Measurements from ENCODE around the gene C5orf34. TPM values are rescaled to one million over a fixed set of nuclear protein-coding genes. Genes with fewer than 3 reads are reported as not detected.
"Not testable (repeated sequence)": the region's sequence is repeated elsewhere in the genome, so short reads cannot be mapped to it uniquely, and the experiment has no call there.

Gene C5orf34
- total RNA-seq, 1 experiment from 2014 or later = 17.0 TPM

- Histone ChIP-seq H3K4me1 (ENCODE audit: insufficient read depth, low read length, poor library complexity, severe bottlenecking) (peaks cover 32% of the 10 kb centered on the region), H3K36me3 (ENCODE audit: insufficient read depth, low read length, poor library complexity, severe bottlenecking) (peaks cover 28% of the 10 kb centered on the region), H3K9me3 (ENCODE audit: low read depth, low read length, poor library complexity, severe bottlenecking) (no peaks in the 10 kb centered on the region), H3K27ac (ENCODE audit: low read depth, low read length, poor library complexity, severe bottlenecking) (peak within 1 kb of the TSS; percentile 94), H3K27me3 (replicated peaks; ENCODE audit: insufficient read depth, low read depth, low read length, poor library complexity) (no peaks in the 10 kb centered on the region), H3K4me3 (ENCODE audit: low read depth, low read length, poor library complexity, severe bottlenecking) (peak within 1 kb of the TSS; percentile 92)
- no TSS peak for BruUV-seq (replicated peaks)
- CTCF ChIA-PET = no interaction called here
- TF ChIP-seq EZH2 (IDR thresholded peaks at IDR 0.05; ENCODE audit: borderline replicate concordance, low read depth, low read length, poor library complexity, severe bottlenecking) = no peak
- TF ChIP-seq, protein P1, sequence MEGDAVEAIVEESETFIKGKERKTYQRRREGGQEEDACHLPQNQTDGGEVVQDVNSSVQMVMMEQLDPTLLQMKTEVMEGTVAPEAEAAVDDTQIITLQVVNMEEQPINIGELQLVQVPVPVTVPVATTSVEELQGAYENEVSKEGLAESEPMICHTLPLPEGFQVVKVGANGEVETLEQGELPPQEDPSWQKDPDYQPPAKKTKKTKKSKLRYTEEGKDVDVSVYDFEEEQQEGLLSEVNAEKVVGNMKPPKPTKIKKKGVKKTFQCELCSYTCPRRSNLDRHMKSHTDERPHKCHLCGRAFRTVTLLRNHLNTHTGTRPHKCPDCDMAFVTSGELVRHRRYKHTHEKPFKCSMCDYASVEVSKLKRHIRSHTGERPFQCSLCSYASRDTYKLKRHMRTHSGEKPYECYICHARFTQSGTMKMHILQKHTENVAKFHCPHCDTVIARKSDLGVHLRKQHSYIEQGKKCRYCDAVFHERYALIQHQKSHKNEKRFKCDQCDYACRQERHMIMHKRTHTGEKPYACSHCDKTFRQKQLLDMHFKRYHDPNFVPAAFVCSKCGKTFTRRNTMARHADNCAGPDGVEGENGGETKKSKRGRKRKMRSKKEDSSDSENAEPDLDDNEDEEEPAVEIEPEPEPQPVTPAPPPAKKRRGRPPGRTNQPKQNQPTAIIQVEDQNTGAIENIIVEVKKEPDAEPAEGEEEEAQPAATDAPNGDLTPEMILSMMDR (conservative IDR thresholded peaks at IDR 0.05; ENCODE audit: low read depth, low read length) = peak; percentile 59
- intact Hi-C loops (cut with micrococcal nuclease; ENCODE audit: unreplicated experiment) = loop anchor here (5.0 kb wide), 1 partner anchor 45 kb away; the partner anchor contains the start of gene NNT
- peak; percentile 88 for DNase-seq (ENCODE audit: low spot score)
- POLR2A ChIA-PET (ENCODE audit: low non-redundant PET) = no interaction called here
Observed at GRCh38 chr5:43556857-43557542, 42.1 kb upstream of the C5orf34 start, which contains the start of gene PAIP1. Gene PAIP1, minus strand, starts transcription at chr5:43557077. Its CDS starts 231 bp downstream, at chr5:43556846.

DNA sequence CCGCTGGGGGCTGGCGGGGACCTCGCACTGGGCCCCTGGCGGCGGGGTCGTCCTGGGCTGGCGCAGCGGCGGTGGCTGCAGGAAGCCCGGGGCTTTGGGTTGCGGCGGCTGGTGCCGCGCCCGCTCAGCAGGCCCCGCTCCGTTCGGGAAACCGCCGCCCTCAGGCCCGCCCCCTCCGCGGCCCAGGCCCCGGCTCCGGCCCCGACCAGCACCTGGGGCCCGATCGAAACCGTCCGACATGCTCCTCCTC, 41.6 kb upstream of the C5orf34 start:
- intact Hi-C loops (cut with micrococcal nuclease; ENCODE audit: unreplicated experiment) = loop anchor here (5.0 kb wide), 1 partner anchor 46 kb away; the partner anchor contains the start of gene NNT
- BruUV-seq (replicated peaks); H3K9me3 ChIP-seq (ENCODE audit: low read depth, low read length, poor library complexity, severe bottlenecking); CTCF ChIA-PET; DNase-seq (ENCODE audit: low spot score); H3K27me3 ChIP-seq (replicated peaks; ENCODE audit: insufficient read depth, low read depth, low read length, poor library complexity); POLR2A ChIA-PET (ENCODE audit: low non-redundant PET): not testable (repeated sequence)
- peak overlapping the region; percentile 94 for H3K27ac ChIP-seq (ENCODE audit: low read depth, low read length, poor library complexity, severe bottlenecking)
- peak overlapping the region; percentile 92 for H3K4me3 ChIP-seq (ENCODE audit: low read depth, low read length, poor library complexity, severe bottlenecking)
- H3K4me1 ChIP-seq (ENCODE audit: insufficient read depth, low read length, poor library complexity, severe bottlenecking) = peaks cover 35% of the 10 kb centered on the region
- peaks cover 33% of the 10 kb centered on the region for H3K36me3 ChIP-seq (ENCODE audit: insufficient read depth, low read length, poor library complexity, severe bottlenecking)

DNA sequence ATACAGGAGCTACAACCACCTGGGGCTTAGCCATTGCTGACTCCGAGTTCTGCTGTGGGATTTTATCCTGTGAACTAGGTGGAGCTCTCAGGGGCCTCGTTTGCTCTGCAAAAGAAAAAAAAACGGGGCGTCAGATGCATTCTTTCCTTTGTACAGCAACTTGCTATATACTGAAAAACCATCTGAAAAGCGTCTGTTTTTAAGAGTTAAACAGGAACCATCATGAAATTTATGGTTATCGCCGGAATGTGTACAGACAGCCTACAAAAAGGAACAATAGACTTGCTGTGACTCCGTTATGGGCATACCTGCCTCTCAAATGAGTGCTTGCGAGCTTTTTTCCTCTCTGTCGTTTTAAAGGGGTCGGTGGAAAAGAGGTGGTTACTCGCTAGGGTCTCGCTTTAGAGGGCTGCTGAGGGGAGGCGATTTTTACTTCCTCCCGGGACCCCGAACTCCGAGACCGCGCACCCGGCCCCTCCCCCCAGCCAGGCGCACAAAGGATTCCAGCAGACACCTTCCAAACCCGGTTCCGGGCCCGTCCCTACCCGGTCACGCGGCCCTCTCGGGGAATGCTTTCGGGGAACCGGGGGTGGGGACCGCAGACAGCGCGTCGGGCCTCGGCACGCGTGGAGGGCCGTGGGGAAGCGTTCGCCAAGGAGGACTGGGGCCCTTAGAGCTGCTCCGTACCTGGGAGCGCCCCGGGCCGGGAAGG, 41.1 kb upstream of the C5orf34 start:
- peaks cover 35% of the 10 kb centered on the region for H3K4me1 ChIP-seq (ENCODE audit: insufficient read depth, low read length, poor library complexity, severe bottlenecking)
- ChIA-PET CTCF (interaction anchor here (0.6 to 0.7 kb wide), 3 partner anchors 75 to 647 kb away, joined by 3 to 4 read pairs (median 3); no protein-coding TSS in a partner anchor), POLR2A (ENCODE audit: low non-redundant PET) (no interaction called here)
- TF ChIP-seq, protein P1 (conservative IDR thresholded peaks at IDR 0.05; ENCODE audit: low read depth, low read length) = no peak
- no peak for TF ChIP-seq EZH2 (IDR thresholded peaks at IDR 0.05; ENCODE audit: borderline replicate concordance, low read depth, low read length, poor library complexity, severe bottlenecking)
- no TSS peak for BruUV-seq (replicated peaks)
- H3K4me3 ChIP-seq (ENCODE audit: low read depth, low read length, poor library complexity, severe bottlenecking) = peak overlapping the region; percentile 92
- H3K36me3 ChIP-seq (ENCODE audit: insufficient read depth, low read length, poor library complexity, severe bottlenecking) = peaks cover 38% of the 10 kb centered on the region
- H3K27me3 ChIP-seq (replicated peaks; ENCODE audit: insufficient read depth, low read depth, low read length, poor library complexity) = no peaks in the 10 kb centered on the region
- DNase-seq (ENCODE audit: low spot score) = peak; percentile 65
- H3K27ac ChIP-seq (ENCODE audit: low read depth, low read length, poor library complexity, severe bottlenecking) = peak overlapping the region; percentile 94
- intact Hi-C loops (cut with micrococcal nuclease; ENCODE audit: unreplicated experiment) = loop anchor here (5.0 kb wide), 1 partner anchor 46 kb away; the partner anchor contains the start of gene NNT
- H3K9me3 ChIP-seq (ENCODE audit: low read depth, low read length, poor library complexity, severe bottlenecking) = no peaks in the 10 kb centered on the region
